NCI-H69 (cell line): Measurements from ENCODE around the gene CNN3.

Source experiments
- DNase-seq: peaks from one replicate; lab custom pipeline; 2025; lab: John Stamatoyannopoulos, UW

The CNN3 gene

GRCh38 chr1:94887603-94888171 is 39.2 kb downstream of the CNN3 start:
- no peak for DNase-seq

GRCh38 chr1:94887106-94887505 is 39.8 kb downstream of the CNN3 start:
- DNase-seq: no peak

- no peak for DNase-seq
Measured at GRCh38 chr1:94886361-94886760, 40.5 kb downstream of the CNN3 start.

- DNase-seq: no peak
Measured at GRCh38 chr1:94884507-94884906, 42.4 kb downstream of the CNN3 start.

GRCh38 chr1:94884106-94884505 is 42.8 kb downstream of the CNN3 start:
- peak; percentile 73 for DNase-seq

GRCh38 chr1:94883691-94884090 is 43.2 kb downstream of the CNN3 start:
- peak; percentile 74 for DNase-seq

GRCh38 chr1:94878329-94878728 is 48.6 kb downstream of the CNN3 start:
- no peak for DNase-seq

GRCh38 chr1:94876362-94876761 is 50.5 kb downstream of the CNN3 start:
- no peak for DNase-seq

- DNase-seq: no peak
Measured at GRCh38 chr1:94875794-94876193, 51.1 kb downstream of the CNN3 start.

- DNase-seq: no peak
Measured at GRCh38 chr1:94874423-94874822, 52.5 kb downstream of the CNN3 start.

- DNase-seq: peak; percentile 72
Measured at GRCh38 chr1:94873520-94874351, 53.2 kb downstream of the CNN3 start.

GRCh38 chr1:94872771-94873495 is 54.0 kb downstream of the CNN3 start:
- DNase-seq: no peak

- DNase-seq: no peak
Measured at GRCh38 chr1:94871031-94871430, 55.9 kb downstream of the CNN3 start.

GRCh38 chr1:94866164-94866807 is 60.6 kb downstream of the CNN3 start:
- DNase-seq: peak; percentile 47

- DNase-seq: peak; percentile 6
Measured at GRCh38 chr1:94865360-94865759, 61.5 kb downstream of the CNN3 start.

GRCh38 chr1:94864821-94865220 is 62.1 kb downstream of the CNN3 start:
- DNase-seq: no peak

GRCh38 chr1:94863919-94864318 is 63.0 kb downstream of the CNN3 start:
- DNase-seq: no peak

GRCh38 chr1:94863297-94863911 is 63.5 kb downstream of the CNN3 start:
- no peak for DNase-seq

GRCh38 chr1:94862718-94863117 is 64.2 kb downstream of the CNN3 start:
- no peak for DNase-seq

- DNase-seq: no peak
Measured at GRCh38 chr1:94859174-94859573, 67.7 kb downstream of the CNN3 start.

GRCh38 chr1:94858276-94858675 is 68.6 kb downstream of the CNN3 start:
- no peak for DNase-seq

GRCh38 chr1:94856868-94857267 is 70.0 kb downstream of the CNN3 start:
- DNase-seq: no peak
